ENCODE measurements around the gene MSANTD7. TPM values are rescaled to one million over a fixed set of nuclear protein-coding genes. Genes with fewer than 3 reads are reported as not detected.

The MSANTD7 gene
- total and polyA plus RNA-seq, 9 donors, result 8.8 to 12.6 (median 10.4) TPM

DNA sequence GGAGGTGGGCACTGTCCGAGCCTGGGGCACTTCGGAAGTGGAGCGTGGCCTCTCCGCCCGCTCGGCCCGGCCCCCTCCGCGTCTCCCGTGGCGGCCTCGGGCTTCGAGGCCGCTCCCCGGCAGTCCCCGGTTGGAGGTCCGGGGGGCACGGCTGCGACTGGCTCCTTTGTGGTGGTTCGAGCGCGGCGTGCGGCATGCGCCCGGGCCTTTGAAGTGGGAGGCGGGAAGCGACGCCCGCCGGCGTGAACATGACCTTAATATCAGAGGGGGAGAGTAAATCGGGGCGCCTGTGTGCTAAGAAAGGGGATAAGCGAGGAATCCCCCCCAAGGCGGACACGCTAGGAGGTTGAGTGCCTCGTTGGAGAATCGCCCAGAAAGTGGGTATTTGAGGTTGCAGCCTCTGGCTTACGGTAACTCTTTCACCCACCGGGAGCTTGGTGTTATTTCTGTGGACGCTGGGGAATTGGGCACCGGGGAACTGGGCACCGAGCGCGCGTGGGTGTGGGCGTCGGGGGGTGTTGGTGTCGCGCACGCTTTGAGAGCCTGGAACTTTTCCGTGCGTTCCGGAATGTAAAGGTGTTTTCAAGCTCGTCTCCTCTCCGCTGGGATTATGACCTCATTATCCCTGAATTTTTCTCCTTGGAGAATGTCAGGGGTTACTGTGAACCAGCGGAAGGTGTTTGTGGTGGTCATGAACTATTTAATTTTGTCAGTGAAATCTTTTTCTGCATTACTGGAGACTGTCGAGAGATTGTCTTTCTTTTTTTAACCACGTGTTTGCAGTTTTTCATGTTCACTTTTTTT, 41.2 kb downstream of the MSANTD7 start:
- Histone ChIP-seq H3K4me3 (ENCODE audit: low read length) (peak overlapping the region; percentile 82), H3K36me3 (ENCODE audit: control insufficient read depth, insufficient read depth, low read length) (no peaks in the 10 kb centered on the region), H3K9me3 (replicated peaks; ENCODE audit: control insufficient read depth, low read depth, low read length) (no peaks in the 10 kb centered on the region), H3K27me3 (ENCODE audit: control insufficient read depth, insufficient read depth, low read length) (no peaks in the 10 kb centered on the region), H3K4me1 (ENCODE audit: control insufficient read depth, insufficient read depth, low read length) (peaks cover 15% of the 10 kb centered on the region), H3K27ac (ENCODE audit: low read length) (peak overlapping the region; percentile 73)
- under 1% methylated on average over 44 of the region's 60 CpGs for WGBS (ENCODE audit: insufficient coverage)
- DNase-seq, result peak; percentile 59

DNA sequence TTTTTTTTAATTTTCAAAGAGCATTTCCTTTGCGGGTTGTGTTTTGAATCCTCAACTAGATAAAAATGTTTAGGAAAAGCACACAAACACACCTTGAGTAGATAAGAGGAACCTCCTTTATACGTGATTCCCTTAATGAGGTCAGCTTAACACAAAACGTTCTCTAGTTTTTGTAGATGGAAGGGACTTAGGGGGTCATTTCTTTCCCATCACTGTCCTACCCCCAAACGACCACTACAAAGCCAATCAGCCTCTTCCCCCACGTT, 41.8 kb downstream of the MSANTD7 start:
- Histone ChIP-seq H3K4me3 (ENCODE audit: low read length) (peak overlapping the region; percentile 82), H3K36me3 (ENCODE audit: control insufficient read depth, insufficient read depth, low read length) (no peaks in the 10 kb centered on the region), H3K27ac (ENCODE audit: low read length) (no peak overlapping the region), H3K4me1 (ENCODE audit: control insufficient read depth, insufficient read depth, low read length) (peaks cover 15% of the 10 kb centered on the region), H3K27me3 (ENCODE audit: control insufficient read depth, insufficient read depth, low read length) (no peaks in the 10 kb centered on the region), H3K9me3 (replicated peaks; ENCODE audit: control insufficient read depth, low read depth, low read length) (no peaks in the 10 kb centered on the region)
- no CpG with 5 or more reads among the region's 5 CpGs for WGBS (ENCODE audit: insufficient coverage)
- DNase-seq, result no peak

DNA sequence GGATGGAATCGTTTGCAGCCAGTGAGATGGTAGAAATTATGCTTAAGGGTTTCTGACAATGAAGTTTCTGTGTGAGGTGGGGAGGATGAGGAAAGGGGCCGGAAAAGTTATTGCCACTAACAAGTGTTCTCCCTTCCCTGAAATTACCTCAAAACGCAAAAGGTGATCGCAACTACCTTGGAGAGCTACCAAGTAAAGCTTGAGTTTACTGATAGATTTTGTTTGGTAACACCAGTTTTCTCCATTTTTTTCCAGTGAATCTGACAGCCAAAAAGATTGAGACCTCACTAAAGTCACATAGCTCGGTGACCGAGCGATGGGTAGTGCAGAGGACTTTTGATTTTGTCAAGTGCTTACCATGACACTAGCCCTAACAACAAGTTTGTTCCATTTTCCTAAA, 42.1 kb downstream of the MSANTD7 start:
- 80% methylated on average over 1 of the region's 7 CpGs for WGBS (ENCODE audit: insufficient coverage)
- H3K4me3 ChIP-seq (ENCODE audit: low read length), result peak overlapping the region; percentile 82
- no peaks in the 10 kb centered on the region for H3K27me3 ChIP-seq (ENCODE audit: control insufficient read depth, insufficient read depth, low read length)
- DNase-seq, result peak; percentile 6
- H3K27ac ChIP-seq (ENCODE audit: low read length), result no peak overlapping the region
- no peaks in the 10 kb centered on the region for H3K36me3 ChIP-seq (ENCODE audit: control insufficient read depth, insufficient read depth, low read length)
- H3K9me3 ChIP-seq (replicated peaks; ENCODE audit: control insufficient read depth, low read depth, low read length), result no peaks in the 10 kb centered on the region
- peaks cover 15% of the 10 kb centered on the region for H3K4me1 ChIP-seq (ENCODE audit: control insufficient read depth, insufficient read depth, low read length)

DNA sequence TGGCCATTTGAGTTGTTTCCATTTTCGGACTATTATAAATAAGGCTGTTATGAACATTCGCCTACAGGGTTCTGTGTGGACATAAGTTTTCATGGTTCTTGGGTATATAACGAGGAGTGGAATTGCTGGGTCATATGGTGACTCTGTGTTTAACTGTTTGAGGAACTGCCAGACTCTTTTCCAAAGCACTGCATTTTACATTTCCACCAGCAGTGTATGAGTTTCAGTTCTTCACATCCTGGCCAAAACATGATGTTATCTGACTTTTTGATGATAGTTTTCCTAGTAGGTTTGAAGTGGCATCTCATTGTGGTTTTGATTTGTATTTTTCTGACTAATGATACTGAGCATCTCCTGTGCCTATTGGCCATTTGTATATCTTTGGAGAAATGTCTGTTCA, 46.0 kb downstream of the MSANTD7 start:
- WGBS (ENCODE audit: insufficient coverage), result no CpG with 5 or more reads among the region's 3 CpGs

More for the DNA sequence above, 46.0 kb downstream of the MSANTD7 start:
- Histone ChIP-seq H3K4me1 (ENCODE audit: control insufficient read depth, insufficient read depth, low read length) (peaks cover 7% of the 10 kb centered on the region), H3K9me3 (replicated peaks; ENCODE audit: control insufficient read depth, low read depth, low read length) (no peaks in the 10 kb centered on the region), H3K27ac (ENCODE audit: low read length) (no peak overlapping the region), H3K36me3 (ENCODE audit: control insufficient read depth, insufficient read depth, low read length) (peaks cover 7% of the 10 kb centered on the region), H3K27me3 (ENCODE audit: control insufficient read depth, insufficient read depth, low read length) (no peaks in the 10 kb centered on the region), H3K4me3 (ENCODE audit: low read length) (no peak overlapping the region)
- DNase-seq, result peak; percentile 5

Other genes with a start within 250 kb of the MSANTD7 start
- 15.1 TPM for gene FAM107B, start 63.4 kb upstream of the MSANTD7 start, total RNA-seq
- 10 to 100 TPM; 13.5 to 32.4 (median 18.8) TPM for gene FAM107B, start 63.4 kb upstream of the MSANTD7 start, polyA plus RNA-seq (ENCODE audit: insufficient read depth in 1 of 8, insufficient read length in 8 of 8, low replicate concordance in 1 of 8)
- 1.8 TPM for gene CDNF, start 269 bp upstream of the MSANTD7 start, total RNA-seq
- gene CDNF, start 269 bp upstream of the MSANTD7 start, polyA plus RNA-seq (ENCODE audit: insufficient read depth in 1 of 8, insufficient read length in 8 of 8, low replicate concordance in 1 of 8), result 1 to 10 TPM; 2.2 to 4.4 (median 2.9) TPM
- gene HSPA14, start within 50 bp of the MSANTD7 start, total RNA-seq, result 15.3 TPM
- 10 to 100 TPM; 11.1 to 15.2 (median 13.4) TPM for gene HSPA14, start within 50 bp of the MSANTD7 start, polyA plus RNA-seq (ENCODE audit: insufficient read depth in 1 of 8, insufficient read length in 8 of 8, low replicate concordance in 1 of 8)
- gene SUV39H2, start 40.6 kb downstream of the MSANTD7 start, total RNA-seq, result 14.7 TPM
- 10 to 100 TPM in 7 of 8 donors, 1 to 10 TPM in 1; 9.3 to 17.6 (median 12.0) TPM for gene SUV39H2, start 40.6 kb downstream of the MSANTD7 start, polyA plus RNA-seq (ENCODE audit: insufficient read depth in 1 of 8, insufficient read length in 8 of 8, low replicate concordance in 1 of 8)
- gene DCLRE1C, start 115.8 kb downstream of the MSANTD7 start, total RNA-seq, result 9.2 TPM
- gene DCLRE1C, start 115.8 kb downstream of the MSANTD7 start, polyA plus RNA-seq (ENCODE audit: insufficient read depth in 1 of 8, insufficient read length in 8 of 8, low replicate concordance in 1 of 8), result 10 to 100 TPM in 1 of 8 donors, 1 to 10 TPM in 7; 6.5 to 10.8 (median 7.3) TPM
- gene MEIG1, start 121.1 kb downstream of the MSANTD7 start, total RNA-seq, result 0.27 TPM
- under 1 TPM in 7 of 8 donors, not detected in 1; 0.28 to 0.97 (median 0.59) TPM for gene MEIG1, start 121.1 kb downstream of the MSANTD7 start, polyA plus RNA-seq (ENCODE audit: insufficient read depth in 1 of 8, insufficient read length in 8 of 8, low replicate concordance in 1 of 8)
- gene OLAH, start 205.6 kb downstream of the MSANTD7 start, total RNA-seq, result 0.13 TPM
- gene OLAH, start 205.6 kb downstream of the MSANTD7 start, polyA plus RNA-seq (ENCODE audit: insufficient read depth in 1 of 8, insufficient read length in 8 of 8, low replicate concordance in 1 of 8), result under 1 TPM in 3 of 8 donors, not detected in 5; 0.08 to 0.19 (median 0.13) TPM

All from muscle of leg (tissue), 11 donors.